Esophagus (tissue), 2 donors: ENCODE measurements around the gene SUGCT. TPM values are rescaled to one million over a fixed set of nuclear protein-coding genes. Genes with fewer than 3 reads are reported as not detected.

ENCODE experiments used
- H3K27ac ChIP-seq, 2 donors: one replicate each; pipeline ENCODE4 v1.5.1; 2013; ENCODE audit warnings: low read depth in 2 of 2, mild to moderate bottlenecking in 2 of 2, inconsistent platforms in 1 of 2, low read length in 1 of 2, moderate library complexity in 1 of 2
- H3K27me3 ChIP-seq, 2 donors: one replicate each; pipeline ENCODE4 v1.6.1; 2013; ENCODE audit warnings: low read length in 2 of 2, control low read depth in 1 of 2, mild to moderate bottlenecking in 1 of 2; ENCODE audit not compliant: insufficient read depth in 2 of 2, control insufficient read depth in 1 of 2
- H3K36me3 ChIP-seq, 2 donors: one replicate each; pipeline ENCODE4 v1.6.1; 2013; ENCODE audit warnings: low read length in 1 of 2; ENCODE audit not compliant: control insufficient read depth in 2 of 2, insufficient read depth in 2 of 2
- H3K4me1 ChIP-seq, 2 donors: one replicate each; pipeline ENCODE4 v1.6.1; 2013; ENCODE audit warnings: low read length in 1 of 2; ENCODE audit not compliant: control insufficient read depth in 2 of 2, insufficient read depth in 2 of 2
- H3K4me3 ChIP-seq, 2 donors: one replicate each; pipeline ENCODE4 v1.5.1; 2013; ENCODE audit warnings: low read length in 2 of 2, mild to moderate bottlenecking in 2 of 2, low read depth in 1 of 2, moderate library complexity in 1 of 2
- H3K9me3 ChIP-seq, 2 donors: one replicate each; pipeline ENCODE4 v1.6.1; 2013; ENCODE audit warnings: mild to moderate bottlenecking in 2 of 2, low read depth in 1 of 2, low read length in 1 of 2, moderate library complexity in 1 of 2; ENCODE audit not compliant: control insufficient read depth in 2 of 2, insufficient read depth in 1 of 2
- WGBS, 2 donors: extraction: QIAGEN DNeasy Blood & Tissue Kit; methylation state at CpG; one replicate each; pipeline ENCODE4 v1.1.7; 2013; 5-methylcytosine and 5-hydroxymethylcytosine counted together
- polyA plus RNA-seq, 2 donors: library from polyadenylated mRNA; stranded (reverse); fragments of 200-250 nt; gene quantifications; one replicate each; pipeline ENCODE4 v1.2.3, GENCODE V29; 2013
- donor health status: healthy with polysubstance abuse.
- donor health status: Bipolar disorder and iron deficiency.

SUGCT gene
- polyA plus RNA-seq, 2 donors: 1.7 to 2.3 TPM

DNA sequence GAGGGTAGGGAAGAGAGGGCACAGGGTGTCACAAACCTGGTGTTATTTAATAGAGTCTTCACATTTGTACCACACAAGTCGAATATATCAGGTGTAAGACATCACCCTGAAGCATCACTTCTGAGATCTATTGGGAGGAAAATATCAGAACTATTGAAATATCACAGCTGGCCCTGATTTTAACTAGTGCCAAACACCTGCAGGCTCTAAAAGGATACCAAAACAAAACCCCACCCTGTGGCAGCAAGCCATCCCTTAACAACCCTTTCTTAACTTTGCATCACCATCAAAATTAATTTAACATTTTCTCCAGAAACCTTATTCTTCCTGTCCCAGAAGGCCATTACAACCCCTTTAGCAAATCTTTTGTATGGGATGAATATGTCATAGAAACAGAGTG lies 365.4 kb downstream of the SUGCT start:
- Histone ChIP-seq H3K36me3 (no peaks in the 10 kb centered on the region), H3K4me3 (no peak overlapping the region), H3K27ac (no peak overlapping the region), H3K9me3 (no peaks in the 10 kb centered on the region), H3K27me3 (no peaks in the 10 kb centered on the region), H3K4me1 (no peaks in the 10 kb centered on the region)
- 42 to 61% methylated on average over 1 of the region's 1 CpG for WGBS, 2 donors

DNA sequence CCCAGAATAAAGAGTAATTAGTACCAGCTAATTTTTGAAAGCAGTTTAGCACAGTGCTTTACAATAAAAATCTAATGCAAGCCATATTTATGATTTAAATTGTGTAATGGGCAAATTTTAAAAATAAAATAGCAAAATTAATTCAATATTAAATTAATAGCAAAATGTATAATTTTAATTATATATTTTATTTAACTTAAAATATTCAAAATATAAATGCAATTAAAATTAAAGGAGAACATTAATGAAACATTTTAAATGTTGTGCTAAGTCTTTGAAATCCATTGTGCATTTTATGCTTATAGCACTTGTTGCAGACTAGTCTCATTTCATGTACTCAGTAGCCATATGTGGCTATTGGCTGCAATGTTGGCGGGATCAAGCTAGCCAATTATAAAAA lies 367.6 kb downstream of the SUGCT start:
- 92 to 98% methylated on average over 1 of the region's 1 CpG for WGBS, 2 donors
- H3K27me3 ChIP-seq: no peaks in the 10 kb centered on the region

DNA sequence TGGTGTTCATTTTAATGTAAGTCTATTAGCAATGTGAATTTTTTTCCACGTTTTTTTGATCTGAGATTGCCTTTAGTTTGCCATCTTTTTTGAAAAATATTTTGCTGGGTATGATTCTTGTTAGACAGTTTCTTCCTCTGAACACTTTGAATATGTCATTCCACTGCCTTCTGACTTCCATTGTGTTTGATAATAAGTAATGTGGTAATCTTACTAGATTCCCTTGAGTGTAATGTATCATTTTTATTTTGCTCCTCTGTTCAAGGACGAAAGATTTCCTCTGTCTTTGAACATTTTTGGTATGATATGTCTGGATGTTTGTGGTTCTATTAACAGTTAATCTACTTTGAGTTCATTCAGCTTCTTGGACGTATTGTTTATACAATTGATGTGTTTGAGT lies 371.4 kb downstream of the SUGCT start:
- Histone ChIP-seq H3K4me3 (no peak overlapping the region), H3K36me3 (no peaks in the 10 kb centered on the region), H3K27ac (no peak overlapping the region), H3K27me3 (no peaks in the 10 kb centered on the region), H3K4me1 (no peaks in the 10 kb centered on the region), H3K9me3 (no peaks in the 10 kb centered on the region)
- 73 to 74% methylated on average over 3 of the region's 3 CpGs for WGBS, 2 donors

More for the DNA sequence above, 367.6 kb downstream of the SUGCT start:
- Histone ChIP-seq H3K36me3 (no peaks in the 10 kb centered on the region), H3K4me3 (no peak overlapping the region), H3K27ac (no peak overlapping the region), H3K4me1 (no peaks in the 10 kb centered on the region), H3K9me3 (no peaks in the 10 kb centered on the region)

DNA sequence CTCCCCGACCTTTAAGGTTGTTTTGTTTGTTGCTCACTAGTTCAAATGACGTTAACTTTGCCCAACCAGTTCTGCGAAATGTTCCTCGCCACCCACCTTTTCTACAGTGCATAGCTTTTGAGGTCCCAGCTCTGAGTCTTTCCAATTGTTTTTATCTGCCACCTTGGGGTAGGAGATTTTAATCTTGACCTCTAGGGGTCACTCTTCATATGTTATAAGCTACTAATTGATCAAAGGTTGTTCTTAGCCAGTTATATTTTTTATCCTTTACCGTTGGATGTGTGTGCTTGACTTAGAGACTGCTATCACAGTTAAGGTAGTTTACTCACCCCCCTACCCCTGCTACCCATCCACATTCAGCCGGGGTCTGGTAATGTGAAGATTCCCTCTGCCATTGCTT lies 372.4 kb downstream of the SUGCT start:
- Histone ChIP-seq H3K27ac (no peak overlapping the region), H3K4me1 (no peaks in the 10 kb centered on the region), H3K9me3 (no peaks in the 10 kb centered on the region), H3K4me3 (no peak overlapping the region), H3K27me3 (no peaks in the 10 kb centered on the region), H3K36me3 (no peaks in the 10 kb centered on the region)
- WGBS, 2 donors: 66 to 76% methylated on average over 6 of the region's 6 CpGs

DNA sequence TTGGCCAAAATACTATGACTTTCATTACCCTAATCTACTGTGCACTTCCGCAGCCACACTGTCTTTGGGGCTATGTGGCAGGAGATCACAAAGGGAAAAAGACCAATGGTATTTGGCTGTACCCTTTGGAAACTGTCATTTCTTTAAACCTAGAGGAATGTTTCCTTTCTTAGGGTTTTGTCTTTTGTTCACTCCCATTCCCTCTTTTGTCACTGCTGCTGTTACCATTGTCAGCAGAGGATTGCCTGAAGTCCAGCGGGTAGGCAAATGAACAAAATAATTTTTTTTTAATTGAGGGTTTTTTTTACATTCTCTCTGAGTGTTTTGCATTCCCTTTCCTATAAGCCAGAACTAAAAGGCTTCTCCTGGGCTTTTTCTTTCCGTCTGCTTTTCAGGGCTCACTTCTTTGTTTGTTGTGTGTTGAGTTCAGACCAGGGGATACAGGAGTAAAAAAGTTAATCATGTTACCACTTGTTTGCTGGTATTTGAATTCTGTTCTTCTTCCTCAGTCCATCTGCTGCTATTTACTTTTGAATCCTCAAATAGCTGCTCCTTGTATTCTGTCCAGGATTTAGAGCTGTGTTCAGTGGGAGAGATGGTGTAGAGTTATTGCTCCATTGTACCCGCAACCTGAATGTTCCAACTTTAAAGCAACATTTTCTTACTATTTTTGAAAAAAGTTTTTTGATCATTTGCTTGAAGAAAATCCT lies 374.6 kb downstream of the SUGCT start:
- Histone ChIP-seq H3K9me3 (no peaks in the 10 kb centered on the region), H3K4me1 (no peaks in the 10 kb centered on the region), H3K36me3 (no peaks in the 10 kb centered on the region), H3K27me3 (no peaks in the 10 kb centered on the region), H3K27ac (no peak overlapping the region), H3K4me3 (no peak overlapping the region)
- WGBS, 2 donors: 57 to 69% methylated on average over 4 of the region's 4 CpGs

DNA sequence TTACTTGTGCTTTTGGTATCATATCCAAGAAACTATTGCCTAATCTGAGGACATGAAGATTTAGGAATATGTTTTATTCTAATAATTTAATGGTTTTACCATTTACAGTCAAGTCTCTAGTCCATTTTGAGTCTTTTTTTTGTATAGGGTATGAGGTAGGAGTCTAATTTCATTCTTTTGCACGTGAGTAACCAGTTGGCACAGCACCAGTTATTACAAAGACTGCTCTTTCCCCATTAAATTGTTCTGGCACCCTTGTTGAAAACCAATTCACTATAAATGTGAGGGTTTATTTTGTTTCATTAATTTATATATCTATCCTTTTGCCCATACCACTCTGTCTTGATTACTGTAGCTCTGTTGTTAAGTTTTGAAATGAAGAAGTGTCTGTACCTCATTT lies 381.6 kb downstream of the SUGCT start:
- Histone ChIP-seq H3K36me3 (no peaks in the 10 kb centered on the region), H3K27ac (no peak overlapping the region), H3K4me1 (no peaks in the 10 kb centered on the region), H3K9me3 (no peaks in the 10 kb centered on the region), H3K27me3 (no peaks in the 10 kb centered on the region), H3K4me3 (no peak overlapping the region)
- WGBS, 2 donors: 35 to 43% methylated on average over 1 of the region's 1 CpG

DNA sequence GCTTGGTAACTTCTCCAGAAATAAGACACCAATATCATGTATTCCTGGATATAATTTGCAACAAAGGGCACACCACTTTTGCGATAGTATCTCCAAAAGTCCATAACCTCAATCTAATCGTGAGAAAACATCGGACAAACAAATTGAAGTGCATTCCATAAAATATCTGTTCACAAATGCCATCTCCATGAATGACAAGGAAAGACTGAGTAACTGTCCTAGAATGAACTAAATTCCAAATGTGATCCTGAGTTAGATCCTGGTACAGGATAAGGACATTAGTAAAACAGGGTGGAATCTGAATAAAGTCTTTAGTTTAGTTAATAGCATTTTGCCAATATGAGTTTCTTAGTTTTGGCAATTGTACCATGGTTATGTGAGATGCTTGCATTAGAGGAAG lies 384.2 kb downstream of the SUGCT start:
- Histone ChIP-seq H3K4me1 (no peaks in the 10 kb centered on the region), H3K27me3 (no peaks in the 10 kb centered on the region), H3K9me3 (no peaks in the 10 kb centered on the region), H3K36me3 (no peaks in the 10 kb centered on the region), H3K4me3 (no peak overlapping the region), H3K27ac (no peak overlapping the region)
- WGBS, 2 donors: 95 to 96% methylated on average over 3 of the region's 3 CpGs

DNA sequence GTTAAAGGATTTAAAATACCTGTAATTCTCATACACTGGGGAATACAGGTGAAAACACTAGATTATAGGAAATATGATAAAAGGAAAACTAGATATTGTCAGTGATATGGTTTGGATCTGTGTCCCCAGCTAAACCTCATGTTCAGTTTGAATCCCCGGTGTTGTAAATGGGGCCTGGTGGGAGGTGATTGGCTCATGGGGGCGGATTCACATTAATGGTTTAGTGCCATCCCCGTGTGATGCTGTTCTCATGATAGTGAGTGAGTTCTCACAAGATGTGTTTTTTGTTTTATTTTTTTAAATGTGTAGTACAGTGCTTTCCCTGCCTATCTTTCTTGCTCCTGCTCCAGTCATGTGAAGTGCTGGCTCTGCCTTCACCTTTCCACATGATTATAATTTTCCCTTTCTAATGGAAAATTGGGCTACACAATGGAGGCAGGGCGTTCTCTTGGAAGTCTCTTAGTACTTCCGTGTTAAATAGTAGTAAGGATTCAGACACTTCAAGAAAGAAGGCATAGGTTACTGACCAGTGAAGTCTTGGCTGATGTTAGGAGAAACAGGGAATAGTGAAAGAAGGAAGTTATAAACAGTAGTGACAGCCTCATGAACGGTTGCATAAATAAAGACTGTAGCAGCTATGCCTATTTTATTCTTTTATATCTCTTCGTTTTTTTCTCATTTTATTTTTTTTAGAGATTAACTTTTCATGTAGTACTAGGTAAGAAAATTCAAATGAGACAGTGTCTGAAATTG lies 386.4 kb downstream of the SUGCT start:
- no peaks in the 10 kb centered on the region for H3K9me3 ChIP-seq
- H3K27me3 ChIP-seq: no peaks in the 10 kb centered on the region
- H3K4me1 ChIP-seq: no peaks in the 10 kb centered on the region
- no peak overlapping the region for H3K27ac ChIP-seq
- no peak overlapping the region for H3K4me3 ChIP-seq
- no peaks in the 10 kb centered on the region for H3K36me3 ChIP-seq
- 75 to 78% methylated on average over 7 of the region's 7 CpGs for WGBS, 2 donors

DNA sequence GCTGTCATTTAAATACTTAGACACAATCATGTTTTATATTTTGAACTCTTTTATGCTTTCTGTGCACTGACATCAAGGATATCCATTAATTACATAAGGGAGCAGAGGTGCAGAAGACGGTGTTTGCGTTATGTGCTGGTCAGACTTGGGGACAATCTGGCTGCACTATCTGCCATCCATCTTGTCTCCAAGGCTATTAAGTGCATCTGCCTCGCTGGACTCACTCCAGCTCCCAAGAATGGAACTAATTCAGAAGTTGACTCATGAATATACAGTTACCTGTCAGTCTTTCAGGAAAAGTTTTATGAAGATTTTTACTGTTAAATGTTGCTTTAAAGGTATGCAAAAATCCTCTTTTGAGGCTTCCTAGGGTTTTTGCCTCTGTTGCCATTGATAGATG lies 391.0 kb downstream of the SUGCT start:
- 58 to 60% methylated on average over 3 of the region's 3 CpGs for WGBS, 2 donors
- Histone ChIP-seq H3K9me3 (no peaks in the 10 kb centered on the region), H3K4me1 (no peaks in the 10 kb centered on the region), H3K4me3 (no peak overlapping the region), H3K27ac (no peak overlapping the region), H3K36me3 (no peaks in the 10 kb centered on the region), H3K27me3 (no peaks in the 10 kb centered on the region)
